GM12878 (cell line): ENCODE measurements around the gene NTSR1. TPM values are rescaled to one million over a fixed set of nuclear protein-coding genes. Genes with fewer than 3 reads are reported as not detected.

Experiments
- ATAC-seq: fragments of 200-7000 bp; cut with Tn5 transposase; 3 replicates; pipeline ENCODE4 v1.9.1; 2020; ENCODE audit warnings: mild to moderate bottlenecking, moderate library complexity
- BruUV-seq: library from RNA; stranded (reverse); fragments of 400-500 nt; replicated peaks from 2 replicates; lab custom pipeline; 2021; lab: Mats Ljungman, UMichigan
- CTCF ChIA-PET: fragments of 300-600 bp; sonication (Branson Sonifier 250); formaldehyde crosslinking; extraction: SDS; loops from one replicate; lab custom pipeline; 2021; ENCODE audit warnings: inconsistent platforms; lab: Yijun Ruan, JAX
- POLR2A ChIA-PET: fragments of 350-600 bp; formaldehyde crosslinking; extraction: SDS; loops from one replicate; lab custom pipeline; 2021; ENCODE audit warnings: inconsistent platforms; lab: Charles Lee
- RAD21 ChIA-PET: fragments of 300-600 bp; sonication (Branson Sonifier 250); formaldehyde crosslinking; loops from one replicate; lab custom pipeline; 2023; ENCODE audit warnings: antibody characterized with exemption; ENCODE audit not compliant: unreplicated experiment; lab: Charles Lee
- SMC1A ChIA-PET: fragments of 300-600 bp; sonication (Branson Sonifier 250); formaldehyde crosslinking; loops from one replicate; lab custom pipeline; 2023; ENCODE audit not compliant: unreplicated experiment, uncharacterized antibody; lab: Charles Lee
- DNase-seq: peaks from one replicate; pipeline ENCODE4 v3.0.0-alpha.2; 2011; ENCODE audit warnings: low read depth, low spot score
- FAIRE-seq: peaks from 3 replicates; lab custom pipeline; 2011; peaks lifted over from hg19 to GRCh38; lab: Jason Lieb, UNC
- H2AFZ ChIP-seq: 2 replicates; pipeline ENCODE4 v1.6.0; 2011; ENCODE audit warnings: low read depth, low read length, control low read depth; ENCODE audit not compliant: control insufficient read depth
- H3K27ac ChIP-seq: 2 replicates; pipeline ENCODE4 v1.5.1; 2011; ENCODE audit warnings: control low read depth; ENCODE audit not compliant: control insufficient read depth, insufficient read depth
- H3K27me3 ChIP-seq, 2 experiments: replicated peaks in 1 of 2; 2 replicates each; pipeline versions ENCODE4 v1.6.0 to v1.6.1; 2011; ENCODE audit warnings: low read length in 1 of 2; ENCODE audit not compliant: control insufficient read depth in 2 of 2, insufficient read depth in 2 of 2
- H3K36me3 ChIP-seq, 2 experiments: 2 replicates each; pipeline ENCODE4 v1.5.1; 2011; ENCODE audit warnings: low read length in 1 of 2; ENCODE audit not compliant: control insufficient read depth in 2 of 2, insufficient read depth in 2 of 2
- H3K4me1 ChIP-seq: 2 replicates; pipeline ENCODE4 v1.6.1; 2011; ENCODE audit warnings: mild to moderate bottlenecking, low read length, moderate library complexity, mixed read lengths; ENCODE audit not compliant: control insufficient read depth, insufficient read depth
- H3K4me2 ChIP-seq: 2 replicates; pipeline ENCODE4 v1.6.0; 2011; ENCODE audit warnings: control low read depth; ENCODE audit not compliant: control insufficient read depth, insufficient read depth
- H3K4me3 ChIP-seq: fragments of 200-600 bp; sonication (generic); 2 replicates; pipeline ENCODE4 v1.5.1; 2016
- H3K79me2 ChIP-seq: 2 replicates; pipeline ENCODE4 v1.6.0; 2011; ENCODE audit warnings: low read length; ENCODE audit not compliant: control insufficient read depth, insufficient read depth
- H3K9ac ChIP-seq: 2 replicates; pipeline ENCODE4 v1.8.0; 2011; ENCODE audit warnings: low read length, control low read depth, mixed read lengths; ENCODE audit not compliant: control insufficient read depth, insufficient read depth
- H3K9me3 ChIP-seq: replicated peaks from 3 replicates; pipeline ENCODE4 v1.5.1; 2011; ENCODE audit warnings: mild to moderate bottlenecking, low read length; ENCODE audit not compliant: control insufficient read depth, insufficient read depth
- H4K20me1 ChIP-seq: 2 replicates; pipeline ENCODE4 v1.6.0; 2011; ENCODE audit not compliant: control insufficient read depth, insufficient read depth
- BMI1 ChIP-seq: fragments of 450-650 bp; IDR thresholded peaks from 2 replicates; pipeline ENCODE4 v1.6.1; 2016; ENCODE audit warnings: mild to moderate bottlenecking, moderate library complexity, borderline replicate concordance
- CEBPB ChIP-seq, 2 experiments: fragments of 150-350 bp in 1 of 2; IDR thresholded peaks; 2 replicates each; pipeline ENCODE4 v1.6.1; 2012 to 2014; ENCODE audit warnings: low read depth in 2 of 2, low read length in 2 of 2, borderline replicate concordance in 1 of 2, inconsistent platforms in 1 of 2
- EP300 ChIP-seq, 2 experiments: fragments of 150-350 bp in 1 of 2; IDR thresholded peaks; 2 replicates each; pipeline ENCODE4 v1.6.1; 2011 to 2012; ENCODE audit warnings: low read depth in 2 of 2, low read length in 2 of 2, borderline replicate concordance in 1 of 2, improper control_type of control experiment in 1 of 2, inconsistent platforms in 1 of 2; ENCODE audit not compliant: control insufficient read depth in 1 of 2
- ETV6 ChIP-seq, 2 experiments: fragments of 450-650 bp in 1 of 2; IDR thresholded peaks in 1 of 2; conservative IDR thresholded peaks in 1 of 2; 2 replicates each; pipeline ENCODE4 v1.6.1; 2014; ENCODE audit warnings: antibody characterized with exemption in 1 of 2, borderline replicate concordance in 1 of 2, low read depth in 1 of 2, mild to moderate bottlenecking in 1 of 2, moderate library complexity in 1 of 2
- GATAD2B ChIP-seq: fragments of 450-650 bp; conservative IDR thresholded peaks from 2 replicates; pipeline ENCODE4 v1.6.1; 2017; ENCODE audit warnings: low read depth, mild to moderate bottlenecking, moderate library complexity
- HDAC6 ChIP-seq: fragments of 200-600 bp; sonication (generic); IDR thresholded peaks from one replicate; pipeline ENCODE4 v1.8.0; 2017; ENCODE audit warnings: antibody characterized with exemption; ENCODE audit not compliant: unreplicated experiment
- IRF4 ChIP-seq: IDR thresholded peaks from 2 replicates; pipeline ENCODE4 v1.6.1; 2011; ENCODE audit warnings: low read depth, low read length
- KAT2A ChIP-seq: conservative IDR thresholded peaks from 2 replicates; pipeline ENCODE4 v1.6.1; 2011; ENCODE audit warnings: low read depth, low read length; ENCODE audit not compliant: control insufficient read depth
- NFIC ChIP-seq: IDR thresholded peaks from 2 replicates; pipeline ENCODE4 v1.6.1; 2012; ENCODE audit warnings: low read depth, mild to moderate bottlenecking, inconsistent platforms, low read length, moderate library complexity
- SMAD1 ChIP-seq: fragments of 450-650 bp; IDR thresholded peaks from 2 replicates; pipeline ENCODE4 v1.6.1; 2018; ENCODE audit warnings: mild to moderate bottlenecking, low read depth; ENCODE audit not compliant: partially characterized antibody
- SREBF1 ChIP-seq: IDR thresholded peaks from 2 replicates; pipeline ENCODE4 v1.6.1; 2012; ENCODE audit warnings: mild to moderate bottlenecking, low read length
- ZSCAN29 ChIP-seq: fragments of 450-650 bp; IDR thresholded peaks from 2 replicates; pipeline ENCODE4 v1.6.1; 2017; ENCODE audit warnings: mild to moderate bottlenecking, moderate library complexity
- WGBS: methylation state at CpG from one replicate; pipeline ENCODE4 v1.1.6; 2016; ENCODE audit warnings: low lambda C conversion rate; ENCODE audit not compliant: insufficient replicate concordance, insufficient coverage; ENCODE audit errors: missing lambda C conversion rate; 5-methylcytosine and 5-hydroxymethylcytosine counted together
- in situ Hi-C: fragments of 300-500 bp; cut with MboI; formaldehyde crosslinking; loops from 9 replicates; pipeline ENCODE4 v1.14.3; 2018; ENCODE audit warnings: mixed read lengths
- intact Hi-C: fragments of 100-400 bp; cut with micrococcal nuclease; formaldehyde crosslinking; loops from one replicate; pipeline ENCODE4 v1.14.2; 2022; ENCODE audit not compliant: unreplicated experiment
- polyA plus RNA-seq, 11 experiments: library from polyadenylated mRNA; depleted of rRNA in 4 of 11; unstranded in 6 of 11; stranded (reverse) in 5 of 11; fragments of >200 nt; fragmentation: Nextera tagmentation in 4 of 11; fragmentation: Illumina TruSeq in 1 of 11; extraction: Ambion mirVana in 4 of 11; extraction: Trizol in 1 of 11; gene quantifications; 1 replicate in 1 of 11; 2 replicates in 10 of 11; pipeline versions ENCODE4 v1.2.1 to v1.2.3, GENCODE V29; 2011 to 2016; ENCODE audit warnings: inconsistent platforms in 2 of 11, missing spikeins in 2 of 11, low read depth in 1 of 11
- total RNA-seq, 4 experiments: library from RNA; depleted of rRNA in 3 of 4; stranded (reverse); fragments of >200 nt in 3 of 4; fragmentation: Illumina TruSeq in 1 of 4; extraction: Trizol in 1 of 4; gene quantifications; 2 replicates each; pipeline versions ENCODE4 v1.2.1 to v1.2.3, GENCODE V29; 2013 to 2021
- TF ChIP-seq, protein P1 (sequence below): IDR thresholded peaks from 2 replicates; pipeline ENCODE4 v1.6.1; 2011; ENCODE audit warnings: mild to moderate bottlenecking, low read depth, low read length, moderate library complexity; ENCODE audit not compliant: insufficient replicate concordance
- TF ChIP-seq, protein P2 (sequence below): fragments of 450-650 bp; IDR thresholded peaks from 2 replicates; pipeline ENCODE4 v1.6.1; 2017; ENCODE audit warnings: mild to moderate bottlenecking, moderate library complexity
- TF ChIP-seq, protein P3 (sequence below): fragments of 450-650 bp; IDR thresholded peaks from 2 replicates; pipeline ENCODE4 v1.6.1; 2016; ENCODE audit warnings: mild to moderate bottlenecking

NTSR1 gene
- total and polyA plus RNA-seq, 10 of the 15 experiments (the other 5 are each of a cell fraction or from before 2014, with no cell fraction given): not detected

DNA sequence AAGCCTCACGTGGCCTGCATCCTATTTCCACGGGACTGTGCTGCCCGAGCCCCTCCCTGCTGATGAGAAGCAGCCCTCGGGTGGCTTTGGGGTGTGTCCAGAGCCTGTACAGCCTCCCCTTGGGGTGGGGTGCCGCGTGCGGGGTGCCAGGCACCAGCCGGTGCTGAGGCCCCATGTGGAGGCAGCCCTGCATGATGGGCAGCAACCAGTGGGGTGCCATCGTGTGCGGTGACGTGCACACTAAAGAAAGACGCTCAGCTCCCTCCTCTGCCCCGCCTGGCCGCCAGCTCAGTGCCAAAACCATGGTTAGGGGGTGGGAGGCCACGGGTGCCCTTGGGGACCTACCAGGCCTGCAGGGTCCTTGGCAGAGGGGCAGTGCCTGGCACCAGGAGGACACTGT lies 26.2 kb downstream of the NTSR1 start:
- CTCF ChIA-PET: no interaction called here
- TF ChIP-seq, protein P1, sequence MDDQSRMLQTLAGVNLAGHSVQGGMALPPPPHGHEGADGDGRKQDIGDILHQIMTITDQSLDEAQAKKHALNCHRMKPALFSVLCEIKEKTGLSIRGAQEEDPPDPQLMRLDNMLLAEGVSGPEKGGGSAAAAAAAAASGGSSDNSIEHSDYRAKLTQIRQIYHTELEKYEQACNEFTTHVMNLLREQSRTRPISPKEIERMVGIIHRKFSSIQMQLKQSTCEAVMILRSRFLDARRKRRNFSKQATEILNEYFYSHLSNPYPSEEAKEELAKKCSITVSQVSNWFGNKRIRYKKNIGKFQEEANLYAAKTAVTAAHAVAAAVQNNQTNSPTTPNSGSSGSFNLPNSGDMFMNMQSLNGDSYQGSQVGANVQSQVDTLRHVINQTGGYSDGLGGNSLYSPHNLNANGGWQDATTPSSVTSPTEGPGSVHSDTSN: no peak
- no peak for TF ChIP-seq CEBPB (IDR thresholded peaks at IDR 0.05; ENCODE audit: borderline replicate concordance in 1 of 2, low read depth in 2 of 2, low read length in 2 of 2)
- TF ChIP-seq BMI1: no peak
- TF ChIP-seq GATAD2B: no peak
- no peak for TF ChIP-seq SMAD1
- TF ChIP-seq SREBF1: no peak
- no peak for TF ChIP-seq NFIC
- TF ChIP-seq, protein P2, sequence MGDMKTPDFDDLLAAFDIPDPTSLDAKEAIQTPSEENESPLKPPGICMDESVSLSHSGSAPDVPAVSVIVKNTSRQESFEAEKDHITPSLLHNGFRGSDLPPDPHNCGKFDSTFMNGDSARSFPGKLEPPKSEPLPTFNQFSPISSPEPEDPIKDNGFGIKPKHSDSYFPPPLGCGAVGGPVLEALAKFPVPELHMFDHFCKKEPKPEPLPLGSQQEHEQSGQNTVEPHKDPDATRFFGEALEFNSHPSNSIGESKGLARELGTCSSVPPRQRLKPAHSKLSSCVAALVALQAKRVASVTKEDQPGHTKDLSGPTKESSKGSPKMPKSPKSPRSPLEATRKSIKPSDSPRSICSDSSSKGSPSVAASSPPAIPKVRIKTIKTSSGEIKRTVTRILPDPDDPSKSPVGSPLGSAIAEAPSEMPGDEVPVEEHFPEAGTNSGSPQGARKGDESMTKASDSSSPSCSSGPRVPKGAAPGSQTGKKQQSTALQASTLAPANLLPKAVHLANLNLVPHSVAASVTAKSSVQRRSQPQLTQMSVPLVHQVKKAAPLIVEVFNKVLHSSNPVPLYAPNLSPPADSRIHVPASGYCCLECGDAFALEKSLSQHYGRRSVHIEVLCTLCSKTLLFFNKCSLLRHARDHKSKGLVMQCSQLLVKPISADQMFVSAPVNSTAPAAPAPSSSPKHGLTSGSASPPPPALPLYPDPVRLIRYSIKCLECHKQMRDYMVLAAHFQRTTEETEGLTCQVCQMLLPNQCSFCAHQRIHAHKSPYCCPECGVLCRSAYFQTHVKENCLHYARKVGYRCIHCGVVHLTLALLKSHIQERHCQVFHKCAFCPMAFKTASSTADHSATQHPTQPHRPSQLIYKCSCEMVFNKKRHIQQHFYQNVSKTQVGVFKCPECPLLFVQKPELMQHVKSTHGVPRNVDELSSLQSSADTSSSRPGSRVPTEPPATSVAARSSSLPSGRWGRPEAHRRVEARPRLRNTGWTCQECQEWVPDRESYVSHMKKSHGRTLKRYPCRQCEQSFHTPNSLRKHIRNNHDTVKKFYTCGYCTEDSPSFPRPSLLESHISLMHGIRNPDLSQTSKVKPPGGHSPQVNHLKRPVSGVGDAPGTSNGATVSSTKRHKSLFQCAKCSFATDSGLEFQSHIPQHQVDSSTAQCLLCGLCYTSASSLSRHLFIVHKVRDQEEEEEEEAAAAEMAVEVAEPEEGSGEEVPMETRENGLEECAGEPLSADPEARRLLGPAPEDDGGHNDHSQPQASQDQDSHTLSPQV: no peak
- TF ChIP-seq IRF4: no peak
- no peak for TF ChIP-seq EP300 (IDR thresholded peaks at IDR 0.05; ENCODE audit: borderline replicate concordance in 1 of 2, control insufficient read depth in 1 of 2, low read depth in 2 of 2, low read length in 2 of 2)
- no peak for TF ChIP-seq ETV6 (conservative IDR thresholded peaks at IDR 0.05 in 1 of 2, IDR thresholded peaks at IDR 0.05 in 1 of 2; ENCODE audit: borderline replicate concordance in 1 of 2, low read depth in 1 of 2)
- TF ChIP-seq HDAC6: no peak
- no peak for TF ChIP-seq KAT2A
- TF ChIP-seq, protein P3, sequence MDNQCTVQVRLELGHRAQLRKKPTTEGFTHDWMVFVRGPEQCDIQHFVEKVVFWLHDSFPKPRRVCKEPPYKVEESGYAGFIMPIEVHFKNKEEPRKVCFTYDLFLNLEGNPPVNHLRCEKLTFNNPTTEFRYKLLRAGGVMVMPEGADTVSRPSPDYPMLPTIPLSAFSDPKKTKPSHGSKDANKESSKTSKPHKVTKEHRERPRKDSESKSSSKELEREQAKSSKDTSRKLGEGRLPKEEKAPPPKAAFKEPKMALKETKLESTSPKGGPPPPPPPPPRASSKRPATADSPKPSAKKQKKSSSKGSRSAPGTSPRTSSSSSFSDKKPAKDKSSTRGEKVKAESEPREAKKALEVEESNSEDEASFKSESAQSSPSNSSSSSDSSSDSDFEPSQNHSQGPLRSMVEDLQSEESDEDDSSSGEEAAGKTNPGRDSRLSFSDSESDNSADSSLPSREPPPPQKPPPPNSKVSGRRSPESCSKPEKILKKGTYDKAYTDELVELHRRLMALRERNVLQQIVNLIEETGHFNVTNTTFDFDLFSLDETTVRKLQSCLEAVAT: no peak
- TF ChIP-seq ZSCAN29: no peak
- TF ChIP-seq, all 136 proteins: peak for 0
- Histone ChIP-seq H3K79me2 (no peaks in the 10 kb centered on the region), H3K27ac (no peak overlapping the region), H3K27me3 (peaks cover 4 to 9% of the 10 kb centered on the region in 2 experiments), H3K4me3 (no peak overlapping the region), H4K20me1 (no peaks in the 10 kb centered on the region), H3K4me2 (no peak overlapping the region), H2AFZ (no peak overlapping the region), H3K4me1 (peaks cover 9% of the 10 kb centered on the region), H3K36me3 (no peaks in the 10 kb centered on the region), H3K9me3 (no peaks in the 10 kb centered on the region; the same call in 2 of the 3 replicates), H3K9ac (no peak overlapping the region)
- FAIRE-seq (no peak), ATAC-seq (no peak), DNase-seq (no peak)
- intact Hi-C loops (no loop called here), in situ Hi-C loops (no loop called here)
- ChIA-PET SMC1A (no interaction called here), POLR2A (interaction anchor here (1.0 kb wide), 1 partner anchor 11 kb away, joined by 3 read pairs; no protein-coding TSS in a partner anchor), RAD21 (no interaction called here)
- WGBS: 31% methylated on average over 13 of the region's 15 CpGs
- BruUV-seq: no TSS peak
